GM21447 (cell line): Measurements from ENCODE around the gene MCTP1.

ENCODE experiments used
- ATAC-seq: cut with Tn5 transposase; IDR thresholded peaks from one replicate; pipeline ENCODE4 v1.9.1; 2021; ENCODE audit not compliant: unreplicated experiment

The MCTP1 gene

GRCh38 chr5:95284572-95285408 lies at the start of gene MCTP1:
TSS of gene MCTP1 (minus strand) at chr5:95285094.
- ATAC-seq = no peak

DNA sequence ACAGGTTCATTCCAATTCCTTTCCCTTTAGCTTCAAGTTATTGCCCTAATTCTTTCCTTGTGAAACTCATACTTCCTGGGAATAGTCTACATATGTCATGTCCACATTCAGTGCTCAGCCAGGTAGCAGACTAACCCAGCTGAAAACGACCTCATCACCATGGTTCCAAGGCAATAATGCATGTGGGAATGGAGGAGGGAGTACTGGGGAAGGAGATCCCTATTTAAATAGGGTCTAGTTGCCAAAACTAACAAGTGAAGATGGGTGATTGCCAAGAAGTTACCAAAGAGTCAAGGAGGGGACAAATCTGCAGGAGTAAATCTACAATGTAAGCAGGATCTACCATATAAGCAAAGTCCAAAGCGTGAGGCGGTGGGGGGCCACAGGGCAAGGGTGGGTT lies 47.3 kb upstream of the MCTP1 start:
- no peak for ATAC-seq

- no peak for ATAC-seq
Measured at GRCh38 chr5:95331358-95331757, 46.5 kb upstream of the MCTP1 start.

DNA sequence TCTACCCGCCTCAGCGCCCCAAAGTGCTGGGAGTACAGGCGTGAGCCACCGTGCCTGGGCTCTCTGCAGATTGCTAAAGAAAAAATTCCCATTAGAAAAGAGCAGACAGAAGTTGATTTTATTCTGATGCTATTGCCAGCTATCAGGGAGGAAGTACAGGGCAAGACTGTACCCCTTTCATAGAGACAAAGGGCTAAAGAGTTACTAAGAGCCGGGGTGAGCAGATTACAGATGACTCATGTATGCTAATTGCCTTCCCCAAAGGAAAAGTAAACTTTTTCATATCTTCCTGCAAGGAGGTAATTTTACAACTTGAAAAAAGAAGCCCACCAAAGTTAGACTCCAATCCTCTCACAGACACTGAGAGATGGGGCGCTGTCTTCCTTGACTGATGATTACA lies 42.3 kb upstream of the MCTP1 start:
- ATAC-seq = no peak

DNA sequence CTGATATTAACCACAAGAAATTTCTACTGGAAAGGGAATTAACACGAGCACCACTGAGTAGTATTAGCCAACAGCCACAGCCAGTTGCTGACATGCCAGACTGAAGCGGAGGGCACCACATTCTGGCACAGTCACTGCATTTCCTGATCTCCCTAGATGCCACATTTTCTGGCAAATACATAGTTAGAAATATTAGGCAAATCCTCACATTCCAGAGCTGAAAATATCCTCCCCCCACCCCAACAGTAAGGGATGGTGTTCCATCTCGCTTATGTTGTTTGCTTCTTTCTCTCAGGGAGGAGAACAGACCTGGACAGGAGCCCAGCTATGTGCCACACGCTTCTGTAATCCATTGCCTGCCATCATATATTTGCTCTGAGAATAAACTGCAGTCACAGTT lies 32.8 kb upstream of the MCTP1 start:
- ATAC-seq = no peak

- ATAC-seq = no peak
Measured at GRCh38 chr5:95317085-95317484, 32.2 kb upstream of the MCTP1 start.

- no peak for ATAC-seq
Measured at GRCh38 chr5:95304711-95305110, 19.8 kb upstream of the MCTP1 start.

DNA sequence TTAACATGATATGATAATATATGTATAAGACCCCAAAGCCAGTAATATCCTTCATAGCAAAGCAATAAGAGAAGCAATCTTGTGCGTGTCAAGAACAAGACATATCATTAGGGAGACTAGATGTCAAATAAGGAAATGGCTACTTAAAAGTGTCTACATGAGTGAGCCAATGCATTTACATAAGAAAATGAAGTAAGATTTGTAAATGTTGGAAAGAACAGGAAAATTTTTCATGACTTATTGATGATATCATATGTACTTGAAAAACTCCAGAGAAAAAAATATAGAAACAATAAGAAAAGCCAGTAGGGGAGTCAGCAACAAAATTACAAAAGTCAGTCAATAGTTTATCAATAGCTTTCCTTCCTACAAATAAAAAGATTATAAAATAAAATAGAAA lies 13.8 kb upstream of the MCTP1 start:
- ATAC-seq = no peak

- no peak for ATAC-seq
Measured at GRCh38 chr5:95296291-95296690, 11.4 kb upstream of the MCTP1 start.

GRCh38 chr5:95285409-95285755 lies 488 bp upstream of the MCTP1 start:
- no peak for ATAC-seq

DNA sequence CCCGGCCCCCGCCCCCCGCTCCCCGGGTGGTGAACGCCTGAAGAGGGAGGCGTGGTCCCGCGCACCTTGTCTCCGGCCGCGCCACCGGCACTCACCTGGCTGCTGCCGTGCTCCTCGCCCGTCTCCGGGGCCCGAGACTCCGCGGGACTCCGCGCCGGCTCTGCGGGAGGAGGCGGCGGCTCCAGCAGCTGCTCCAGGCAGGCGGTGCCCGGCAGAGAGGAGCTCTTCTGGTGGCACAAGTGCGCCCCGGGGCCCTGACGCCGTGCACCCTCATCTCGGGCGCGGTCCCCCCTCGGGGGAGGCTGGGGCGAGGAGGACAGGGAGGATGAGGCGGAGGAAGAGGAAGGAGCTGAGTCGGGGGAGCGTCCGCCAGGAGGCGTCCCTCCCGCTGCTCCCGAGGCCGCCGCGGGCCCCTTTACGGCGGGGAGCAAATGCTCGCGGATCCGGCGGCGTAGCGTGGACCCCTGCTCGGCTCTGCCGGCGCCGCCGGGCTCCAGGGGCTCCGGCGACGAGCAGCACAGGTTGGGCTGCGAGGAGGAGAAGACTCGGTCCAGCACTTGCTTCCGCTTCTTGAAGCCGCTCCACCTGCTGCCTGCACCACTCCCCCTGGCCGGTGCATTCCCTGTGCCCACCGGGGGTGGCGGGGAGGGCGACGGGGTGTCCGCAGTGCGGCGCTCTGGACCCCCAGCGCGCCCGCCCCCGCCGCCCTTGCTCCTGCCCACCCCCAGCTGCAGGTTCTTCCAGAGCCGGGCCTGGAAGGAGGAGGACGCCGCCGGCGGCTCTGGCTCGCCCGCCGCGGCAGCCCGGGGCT lies 928 bp downstream of the MCTP1 start:
- peak; percentile 60 for ATAC-seq

GRCh38 chr5:95283022-95283615 lies 1.8 kb downstream of the MCTP1 start:
- no peak for ATAC-seq

- ATAC-seq = no peak
Measured at GRCh38 chr5:95281226-95281625, 3.7 kb downstream of the MCTP1 start.

DNA sequence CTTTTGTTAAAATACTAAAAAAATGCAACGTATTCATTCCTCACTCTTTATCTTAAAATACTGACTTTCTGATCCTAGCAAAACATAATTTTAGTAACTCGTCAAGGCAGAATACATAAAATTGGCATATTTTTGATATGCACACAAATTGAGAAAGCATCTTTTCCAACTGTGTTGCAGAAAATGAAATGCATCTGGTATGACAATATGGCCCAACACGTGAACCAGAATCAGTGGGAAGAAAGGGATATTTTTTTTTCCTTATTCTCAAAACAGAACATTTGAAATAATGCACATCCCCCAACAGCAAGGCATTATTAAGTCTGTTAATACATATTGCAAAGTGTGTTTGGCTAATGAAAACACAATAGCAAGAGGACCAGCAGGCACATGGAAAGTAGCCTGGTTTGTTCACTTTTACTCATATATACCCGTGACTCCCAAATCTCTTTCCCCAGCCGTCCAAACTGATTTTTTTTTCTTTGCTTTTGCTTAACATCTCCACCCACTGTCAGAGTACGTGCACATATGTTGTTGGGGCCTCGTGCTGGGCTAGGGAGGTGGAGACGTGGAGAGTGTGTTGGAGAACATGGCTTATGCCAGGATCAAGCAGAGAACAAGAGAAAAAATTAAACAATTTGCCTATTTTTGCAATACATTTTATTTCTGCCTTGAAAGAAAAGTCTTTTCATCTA lies 4.3 kb downstream of the MCTP1 start:
- no peak for ATAC-seq

- no peak for ATAC-seq
Measured at GRCh38 chr5:95274011-95274410, 10.9 kb downstream of the MCTP1 start.

GRCh38 chr5:95272316-95272929 lies 12.5 kb downstream of the MCTP1 start:
- ATAC-seq = no peak

DNA sequence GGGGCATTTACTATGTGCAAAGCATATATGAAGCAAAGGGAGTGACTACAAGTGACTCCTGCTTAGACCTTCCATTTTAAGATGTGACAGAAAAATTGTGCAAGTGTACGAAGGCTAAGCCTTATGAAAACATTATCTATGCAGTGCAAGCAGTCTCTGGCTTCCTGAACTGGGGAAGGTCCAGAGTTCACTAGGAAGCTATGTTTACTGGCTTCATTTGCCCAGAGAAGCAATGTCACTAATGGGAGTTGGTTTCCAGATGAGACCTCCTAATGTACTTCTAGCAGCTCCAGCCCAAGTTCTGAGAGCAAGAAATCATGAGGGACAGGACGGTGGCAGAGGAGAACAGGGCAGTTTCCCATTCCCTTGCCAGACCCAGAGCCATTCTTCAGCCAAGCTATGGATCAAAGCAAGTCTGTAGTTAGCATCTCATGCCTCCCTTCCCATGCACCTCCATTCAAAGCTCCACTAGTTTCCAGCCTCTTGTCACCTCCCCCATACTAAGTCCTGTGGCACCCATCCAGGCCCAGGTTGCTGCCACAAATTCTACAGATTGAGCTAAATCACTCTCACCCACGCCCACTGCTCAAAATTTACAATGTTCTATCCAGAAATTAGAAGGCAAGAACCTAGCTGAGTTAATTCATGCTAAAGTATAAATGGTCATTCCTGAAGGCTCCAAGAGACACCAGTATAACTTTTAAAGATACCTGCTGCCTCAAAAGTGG lies 21.8 kb downstream of the MCTP1 start:
- ATAC-seq = no peak

- no peak for ATAC-seq
Measured at GRCh38 chr5:95261437-95262175, 23.3 kb downstream of the MCTP1 start.

DNA sequence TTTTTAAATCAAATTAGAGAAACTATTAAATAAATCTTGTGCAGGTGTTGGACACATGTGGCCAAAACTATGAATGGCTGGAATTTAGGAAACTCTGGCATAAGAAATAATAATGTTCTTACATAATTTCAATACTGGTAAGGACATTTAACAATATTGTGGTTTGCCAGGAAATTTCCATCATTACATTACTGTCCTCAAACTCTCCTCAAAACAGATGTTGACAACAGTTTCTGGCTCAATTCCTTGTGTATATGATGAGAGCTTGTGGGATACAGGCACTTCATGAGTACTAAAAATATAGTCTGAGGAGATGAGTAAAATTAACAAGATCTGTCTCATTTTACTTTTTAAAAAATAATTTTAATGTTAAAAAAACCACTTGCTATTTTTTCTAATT lies 27.9 kb downstream of the MCTP1 start:
- ATAC-seq = no peak

DNA sequence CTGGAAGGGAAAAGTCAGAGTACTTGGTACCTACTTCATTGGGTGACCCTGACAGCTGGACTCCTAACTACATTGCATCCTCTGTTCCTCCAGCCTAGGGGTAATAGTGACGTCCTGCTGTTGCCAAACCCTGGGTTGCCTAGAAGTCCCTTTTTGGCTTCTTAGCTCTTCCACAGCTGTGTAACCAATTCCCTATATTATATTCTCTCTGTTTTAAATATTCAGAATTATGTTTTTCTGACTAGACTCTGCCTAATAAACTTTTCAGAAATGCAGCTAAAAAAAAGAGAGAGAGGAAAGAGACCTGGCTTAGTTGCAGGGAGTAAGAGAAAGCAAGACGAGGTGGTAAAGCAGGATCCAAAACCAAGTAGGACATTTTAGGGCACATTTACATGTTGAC lies 28.4 kb downstream of the MCTP1 start:
- ATAC-seq = no peak
